ENCODE results near the gene TYMP.

The TYMP gene

DNA sequence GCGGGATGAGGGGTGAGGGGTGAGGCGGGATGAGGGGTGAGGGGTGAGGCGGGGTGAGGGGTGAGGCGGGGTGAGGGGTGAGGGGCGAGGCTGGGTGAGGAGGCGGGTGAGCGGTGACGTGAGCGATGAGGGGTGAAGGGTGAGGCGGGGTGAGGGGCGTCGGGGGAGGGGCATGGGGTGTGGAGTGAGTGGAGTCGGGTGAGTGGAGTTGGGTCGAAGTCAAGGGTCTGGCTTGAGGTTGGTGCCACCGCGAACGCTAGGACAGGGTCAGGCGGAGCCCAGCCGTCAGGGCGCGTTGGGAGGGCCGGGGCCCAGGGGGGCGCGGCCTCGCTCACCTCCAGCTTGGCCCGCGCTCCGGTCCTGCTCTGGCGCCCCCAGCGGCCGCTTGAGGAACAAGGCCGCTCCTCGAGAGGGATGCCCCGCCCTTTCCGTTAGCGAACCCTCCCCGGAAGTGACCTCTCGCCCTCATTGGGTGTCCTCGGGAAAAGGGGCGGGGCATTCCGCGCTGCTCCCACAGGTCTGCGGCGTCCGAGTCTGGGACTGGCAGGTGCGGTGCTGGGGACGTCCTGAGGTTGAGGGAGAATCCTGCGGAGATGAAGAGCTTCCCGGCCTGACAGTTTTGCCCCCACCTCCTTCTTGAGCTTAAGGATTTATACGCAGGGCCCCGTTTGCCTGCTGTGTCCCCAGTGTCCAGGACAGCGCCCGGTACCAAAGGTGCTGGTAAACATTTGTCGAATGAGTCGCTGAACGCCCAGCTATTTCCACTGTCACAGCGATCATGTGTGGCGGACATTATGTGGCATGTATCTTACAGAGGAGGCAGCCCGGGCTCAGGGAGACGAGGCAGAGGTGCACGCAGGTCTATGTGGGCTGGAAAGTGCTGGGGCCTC, 33.0 kb upstream of the TYMP start, which contains the start of gene SYCE3:
Gene SYCE3 (minus strand): TSS at position 397 of the 890 bp plus-strand sequence. CDS start 6,514 bp downstream, outside the sequence.
- peak; percentile 20 for DNase-seq

GRCh38 chr22:50561401-50562358, 31.9 kb upstream of the TYMP start:
- DNase-seq: no peak

DNA sequence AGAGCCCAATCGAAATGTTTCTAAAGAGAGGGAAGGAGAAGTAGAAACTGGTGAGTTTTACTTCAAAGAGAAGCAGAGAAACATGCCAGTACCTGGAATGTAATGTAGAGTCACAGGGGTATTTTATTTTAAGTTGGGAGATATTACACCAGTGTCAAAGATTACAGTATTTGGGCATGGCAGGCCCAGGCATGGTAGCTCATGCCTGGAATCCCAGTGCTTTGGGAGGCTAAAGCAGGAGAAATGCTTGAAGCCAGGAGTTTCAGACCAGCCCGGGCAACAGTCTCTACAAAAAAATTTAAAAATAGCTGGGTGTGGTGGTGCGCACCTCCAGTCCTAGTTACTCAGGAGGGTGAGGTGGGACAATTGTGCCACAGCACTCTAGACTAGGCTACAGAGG, 30.2 kb upstream of the TYMP start:
- no peak for DNase-seq

DNA sequence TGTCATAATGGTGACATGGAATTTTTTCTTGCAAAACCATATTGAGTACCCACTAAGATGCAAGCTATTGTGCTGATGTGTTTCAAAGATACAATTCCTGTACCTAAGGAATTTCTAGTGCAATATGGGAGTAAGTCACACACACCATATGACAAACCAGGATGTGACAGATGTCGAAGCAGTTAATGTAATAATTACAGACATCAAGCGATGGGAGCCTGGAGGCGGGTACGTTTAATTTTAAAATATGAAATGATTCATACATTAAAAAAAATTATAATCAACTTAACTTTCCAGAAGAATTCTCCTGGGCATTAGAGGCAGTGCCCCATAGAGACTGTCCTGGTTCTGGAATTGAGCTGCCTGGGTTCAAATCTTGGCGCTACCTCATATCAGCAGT, 26.9 kb upstream of the TYMP start:
- no peak for DNase-seq

- DNase-seq: no peak
Observed at GRCh38 chr22:50553310-50553709, 23.5 kb upstream of the TYMP start.

DNA sequence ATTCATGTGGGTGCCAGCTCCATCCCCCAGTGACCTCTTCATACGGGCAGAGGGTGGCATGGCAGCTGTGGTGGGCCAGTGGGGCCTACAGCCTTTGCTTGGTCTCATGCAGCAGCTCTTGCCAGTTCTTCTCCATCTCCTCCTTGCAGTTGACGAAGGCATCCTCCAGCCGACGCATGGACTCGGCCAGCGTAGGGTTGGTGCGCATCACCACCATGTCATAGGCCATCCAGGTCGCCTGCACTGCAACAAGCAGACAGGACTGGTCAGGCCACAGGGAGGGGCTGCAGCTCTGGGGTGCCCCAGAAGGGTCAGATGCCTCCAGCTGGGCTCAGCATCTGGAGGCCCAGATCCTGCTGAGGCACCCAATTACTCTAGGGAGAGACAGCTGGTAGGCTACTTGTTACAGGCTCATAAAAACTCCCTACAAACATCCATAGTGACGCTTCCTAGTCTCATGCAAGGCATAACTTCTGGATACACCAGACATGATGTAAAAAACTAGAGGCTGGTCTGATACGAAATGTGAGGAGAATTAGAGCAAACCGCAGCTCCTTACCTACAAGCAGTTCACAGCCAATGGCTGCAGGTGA, 21.4 kb upstream of the TYMP start:
- no peak for DNase-seq

DNA sequence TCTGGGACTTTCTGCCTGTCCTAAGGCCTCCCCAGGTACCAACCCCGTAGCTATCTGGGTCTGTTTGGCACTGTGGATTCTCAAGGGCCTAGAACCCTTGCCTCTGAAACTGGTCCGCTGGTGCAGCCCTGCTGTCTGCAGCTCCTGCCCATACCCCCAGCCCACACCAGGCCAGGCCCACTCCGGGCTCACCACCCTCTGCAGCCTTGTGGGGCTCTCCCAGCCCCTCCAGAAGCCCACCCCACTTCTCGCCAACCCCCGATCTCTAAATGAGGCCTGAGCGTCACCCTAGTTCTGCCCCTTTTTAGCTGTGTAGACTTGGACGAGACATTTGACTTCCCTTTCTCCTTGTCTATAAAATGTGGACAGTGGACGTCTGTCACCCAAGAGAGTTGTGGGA, 20.6 kb upstream of the TYMP start:
- DNase-seq: no peak

DNA sequence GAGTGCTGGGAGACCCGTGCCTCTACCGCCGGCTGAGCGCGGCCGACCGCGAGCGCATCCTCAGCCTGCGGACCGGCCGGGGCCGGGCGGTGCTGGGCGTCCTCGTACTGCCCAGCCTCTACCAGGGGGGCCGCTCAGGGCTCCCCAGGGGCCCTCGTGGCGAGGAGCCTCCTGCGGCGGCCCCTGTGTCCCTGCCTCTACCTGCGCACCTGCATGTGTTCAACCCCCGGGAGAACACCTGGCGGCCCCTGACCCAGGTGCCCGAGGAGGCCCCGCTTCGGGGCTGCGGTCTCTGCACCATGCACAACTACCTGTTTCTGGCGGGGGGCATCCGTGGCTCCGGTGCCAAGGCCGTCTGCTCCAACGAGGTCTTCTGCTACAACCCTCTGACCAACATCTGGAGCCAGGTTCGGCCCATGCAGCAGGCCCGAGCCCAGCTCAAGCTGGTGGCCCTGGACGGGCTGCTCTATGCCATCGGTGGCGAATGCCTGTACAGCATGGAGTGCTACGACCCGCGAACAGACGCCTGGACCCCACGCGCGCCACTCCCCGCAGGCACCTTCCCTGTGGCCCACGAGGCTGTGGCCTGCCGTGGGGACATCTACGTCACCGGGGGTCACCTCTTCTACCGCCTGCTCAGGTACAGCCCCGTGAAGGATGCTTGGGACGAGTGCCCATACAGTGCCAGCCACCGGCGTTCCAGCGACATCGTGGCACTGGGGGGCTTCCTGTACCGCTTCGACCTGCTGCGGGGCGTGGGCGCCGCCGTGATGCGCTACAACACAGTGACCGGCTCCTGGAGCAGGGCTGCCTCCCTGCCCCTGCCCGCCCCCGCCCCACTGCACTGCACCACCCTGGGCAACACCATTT, 19.3 kb upstream of the TYMP start:
- DNase-seq: no peak

- no peak for DNase-seq
Observed at GRCh38 chr22:50548040-50548920, 18.5 kb upstream of the TYMP start.

DNA sequence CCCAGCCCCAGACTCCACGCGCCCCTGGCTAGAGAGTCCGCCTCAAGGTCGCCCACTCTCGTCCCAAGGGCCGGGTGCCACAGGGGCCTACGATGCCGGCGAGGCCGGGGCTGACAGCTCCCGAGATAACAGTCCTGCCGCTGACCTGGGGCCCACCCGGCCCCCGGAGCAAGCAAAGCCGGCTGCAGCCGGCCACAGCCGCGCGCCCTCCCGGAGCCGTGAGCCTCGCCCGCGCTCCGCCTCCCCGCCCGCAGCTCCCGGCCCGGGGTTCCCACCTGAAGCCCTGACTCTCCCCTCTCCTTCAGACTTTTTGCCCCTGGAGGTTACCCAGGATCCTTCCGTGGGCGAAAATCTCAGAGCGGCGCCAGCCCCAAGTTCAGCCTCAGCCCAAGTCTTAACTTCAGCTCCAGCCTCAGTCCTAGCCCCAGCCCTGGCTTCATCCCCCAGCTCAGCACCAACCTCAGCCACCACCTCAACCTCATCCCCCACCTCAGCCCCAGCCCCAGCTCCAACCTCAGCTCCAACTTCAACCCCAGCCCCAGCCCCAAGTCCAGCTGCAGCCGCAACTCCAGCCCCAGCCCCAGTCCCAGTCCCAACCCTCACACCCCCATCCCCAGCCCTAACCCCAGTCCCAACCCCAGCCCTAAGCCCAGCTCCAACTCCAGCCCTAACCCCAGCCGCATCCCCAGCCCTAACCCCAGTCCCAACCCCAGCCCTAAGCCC, 17.6 kb upstream of the TYMP start:
- no peak for DNase-seq

DNA sequence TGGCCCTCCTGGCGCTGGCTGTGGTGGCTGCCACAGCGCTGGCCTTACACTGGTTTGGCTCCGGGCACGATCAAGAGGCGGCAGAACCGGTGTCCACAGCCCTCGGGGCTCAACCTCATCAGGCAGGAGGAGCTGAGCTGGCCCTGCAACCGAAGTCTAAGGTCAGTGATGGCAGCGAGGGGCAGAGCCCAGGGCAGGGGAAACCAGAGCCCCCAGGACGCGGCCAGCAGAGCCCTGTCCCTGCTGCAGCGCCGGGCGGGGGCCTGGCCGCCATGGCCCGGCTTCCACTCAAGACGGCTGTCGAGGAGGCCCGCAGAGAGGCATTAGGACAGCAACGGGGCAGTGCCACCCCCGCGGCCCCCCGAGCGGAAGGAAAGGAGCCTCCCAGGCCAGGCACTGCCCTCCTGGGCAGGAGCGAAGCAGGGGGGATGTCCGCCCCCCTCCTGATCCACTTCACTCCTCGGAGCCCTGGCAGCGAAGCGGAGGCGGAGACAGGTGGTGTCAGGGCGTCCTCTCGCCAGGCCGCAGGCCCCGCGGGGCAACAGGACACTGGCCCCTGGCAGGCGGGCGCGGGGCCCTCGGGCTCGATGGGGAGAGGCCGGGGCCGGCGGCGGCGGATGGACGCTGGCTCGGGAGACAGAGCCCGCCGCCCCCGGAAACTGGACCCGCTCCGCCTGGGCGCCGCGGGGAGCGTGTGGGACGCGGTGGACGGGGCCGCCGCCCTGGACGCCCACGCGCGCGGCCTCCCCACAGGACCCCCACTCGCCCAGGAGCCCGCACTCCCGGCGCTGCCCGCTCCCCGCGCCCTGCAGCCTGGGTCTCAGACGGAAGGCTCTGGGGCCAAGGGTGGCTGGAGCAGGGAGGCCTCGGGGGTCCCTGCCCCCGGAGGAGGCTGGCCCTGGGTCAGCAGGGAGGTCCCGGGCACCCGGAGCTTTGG, 16.8 kb upstream of the TYMP start:
- no peak for DNase-seq

DNA sequence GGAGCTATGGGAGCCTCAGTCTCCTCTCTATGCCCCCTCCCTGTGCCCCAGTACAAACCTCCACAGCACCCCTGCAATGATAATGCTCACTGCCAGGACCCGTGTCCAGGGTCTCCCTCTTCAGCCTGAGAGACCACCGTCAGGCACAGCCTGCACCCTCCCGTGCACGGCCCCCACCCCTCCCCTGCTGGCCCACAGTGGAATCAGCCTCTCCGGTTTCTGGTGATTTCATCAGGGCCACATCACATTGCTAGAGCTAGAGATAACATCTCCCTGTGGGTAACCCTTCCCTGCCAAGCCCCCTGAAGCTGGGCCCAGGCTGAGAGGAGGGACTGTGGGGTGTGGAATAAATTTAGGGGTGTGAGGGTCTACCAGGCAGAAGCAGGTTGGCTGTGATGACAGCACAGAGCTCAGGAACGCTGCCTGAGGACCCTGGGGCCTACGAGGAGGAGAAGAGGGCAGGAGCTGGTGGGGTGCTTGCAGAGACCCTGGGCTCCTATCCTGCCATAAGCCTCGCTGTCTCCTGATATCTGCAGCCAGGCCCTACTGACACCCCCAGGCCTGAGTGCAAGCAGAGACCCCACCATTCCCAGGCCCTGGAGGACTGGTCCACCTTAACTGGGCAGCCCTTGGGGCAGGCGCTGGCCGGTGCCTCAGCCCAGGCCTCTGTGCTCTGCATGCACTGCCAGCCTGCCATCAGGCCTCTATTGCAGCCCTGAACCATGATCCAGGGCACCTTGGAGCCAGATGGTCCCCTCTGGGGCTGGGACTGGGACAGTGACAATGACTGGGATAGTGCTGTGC, 15.9 kb upstream of the TYMP start, which contains the start of gene KLHDC7B:
Gene KLHDC7B (plus strand): TSS at position 378 of the 804 bp plus-strand sequence. CDS start 345 bp downstream, at position 723.
- no peak for DNase-seq

DNA sequence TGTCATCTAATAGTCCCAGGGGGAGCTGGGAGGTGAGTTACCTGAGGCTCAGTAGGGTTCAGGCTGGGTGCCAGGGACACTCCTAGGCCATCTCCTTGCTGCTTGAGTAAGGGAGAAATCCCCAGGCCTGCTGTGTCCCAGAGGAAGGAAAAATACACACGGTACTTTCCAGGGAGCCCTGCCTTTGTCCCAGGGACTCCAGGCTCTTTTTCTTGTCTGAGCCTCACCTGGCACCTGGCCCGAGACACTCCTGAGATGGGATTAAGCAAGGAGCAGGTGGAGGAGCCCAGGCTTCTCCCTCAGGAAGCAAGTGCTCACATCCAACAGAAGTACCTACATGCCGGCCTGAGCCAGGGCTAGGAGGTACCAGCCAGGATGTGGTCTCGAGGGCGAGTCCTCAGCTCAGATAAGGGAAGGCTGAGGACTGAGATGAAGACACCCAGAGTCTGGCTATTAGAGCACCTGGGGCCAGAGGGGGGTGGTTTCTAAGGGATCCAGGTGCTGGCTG, 15.0 kb upstream of the TYMP start:
- DNase-seq: no peak

GRCh38 chr22:50544078-50544745, 14.4 kb upstream of the TYMP start:
- DNase-seq: no peak

- DNase-seq: peak; percentile 75
Observed at GRCh38 chr22:50542416-50542927, 12.7 kb upstream of the TYMP start.

DNA sequence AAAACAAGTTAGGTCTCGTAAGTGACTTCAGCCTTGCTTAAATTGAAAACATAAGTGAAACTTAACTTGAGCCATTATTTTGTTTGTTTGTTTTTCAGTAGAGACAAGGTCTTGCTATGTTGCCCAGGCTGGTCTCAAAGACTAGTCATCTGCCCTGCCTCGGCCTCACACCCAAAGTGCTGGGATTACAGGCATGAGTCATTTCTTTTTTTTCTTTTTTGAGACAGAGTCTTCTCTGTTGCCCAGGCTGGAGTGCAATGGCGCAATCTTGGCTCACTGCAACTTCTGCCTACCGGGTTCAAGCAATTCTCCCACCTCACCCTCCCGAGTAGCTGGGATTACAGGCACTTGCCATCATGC, 11.8 kb upstream of the TYMP start:
- peak; percentile 50 for DNase-seq

- no peak for DNase-seq
Observed at GRCh38 chr22:50540381-50540780, 10.6 kb upstream of the TYMP start.
